Naive thymus-derived CD4-positive, alpha-beta T cell (primary cell): ENCODE results near the gene PAX5. TPM values are rescaled to one million over a fixed set of nuclear protein-coding genes. Genes with fewer than 3 reads are reported as not detected.

ENCODE experiments used
- ATAC-seq: fragments of 150-1000 bp; cut with Tn5 transposase; 2 replicates; pipeline ENCODE4 v1.10.0; 2021; ENCODE audit warnings: mild to moderate bottlenecking, moderate library complexity
- CTCF ChIA-PET: fragments of 350-600 bp; sonication (Branson Sonifier 250); formaldehyde crosslinking; loops from one replicate; lab custom pipeline; 2021; ENCODE audit warnings: antibody characterized with exemption; lab: Charles Lee
- POLR2A ChIA-PET: fragments of 350-600 bp; sonication (Branson Sonifier 250); formaldehyde crosslinking; loops from one replicate; lab custom pipeline; 2021; ENCODE audit warnings: antibody characterized with exemption, inconsistent platforms; lab: Charles Lee
- DNase-seq, 9 donors: peaks; one replicate each; pipeline versions ENCODE4 v3.0.0 to v3.0.0-alpha.2; 2020 to 2022; ENCODE audit warnings: mixed read lengths in 1 of 9
- H3K27ac ChIP-seq: one replicate; pipeline ENCODE4 v1.7.0; 2013; ENCODE audit warnings: mild to moderate bottlenecking, low read depth, low read length, moderate library complexity
- H3K27me3 ChIP-seq, 2 donors: one replicate each; pipeline ENCODE4 v1.7.0; 2013; ENCODE audit warnings: low read length in 2 of 2, mild to moderate bottlenecking in 2 of 2, moderate library complexity in 2 of 2; ENCODE audit not compliant: control insufficient read depth in 2 of 2, insufficient read depth in 2 of 2
- H3K36me3 ChIP-seq, 3 experiments: 1 replicate in 2 of 3; 2 replicates in 1 of 3; pipeline ENCODE4 v1.7.0; 2013; ENCODE audit warnings: low read length in 3 of 3, mild to moderate bottlenecking in 3 of 3, moderate library complexity in 1 of 3; ENCODE audit not compliant: insufficient read depth in 3 of 3, control insufficient read depth in 2 of 3
- H3K4me1 ChIP-seq, 2 donors: one replicate each; pipeline ENCODE4 v1.7.0; 2013; ENCODE audit warnings: low read length in 2 of 2, mild to moderate bottlenecking in 2 of 2, moderate library complexity in 1 of 2; ENCODE audit not compliant: control insufficient read depth in 2 of 2, insufficient read depth in 2 of 2
- H3K4me3 ChIP-seq: 2 replicates; pipeline ENCODE4 v1.7.0; 2013; ENCODE audit warnings: mild to moderate bottlenecking, low read length
- H3K9me3 ChIP-seq, 3 experiments: 1 replicate in 2 of 3; 2 replicates in 1 of 3; pipeline ENCODE4 v1.7.0; 2013; ENCODE audit warnings: low read length in 3 of 3; ENCODE audit not compliant: control insufficient read depth in 2 of 3
- H3K27ac Mint-ChIP-seq, 9 donors: one replicate each; pipeline ENCODE4 v1.8.0; 2020 to 2022; ENCODE audit warnings: mixed read lengths in 9 of 9, mild to moderate bottlenecking in 8 of 9, moderate library complexity in 5 of 9, inconsistent platforms in 2 of 9
- H3K27me3 Mint-ChIP-seq, 5 donors: one replicate each; pipeline ENCODE4 v1.8.0; 2021 to 2022; ENCODE audit warnings: mixed read lengths in 5 of 5, mild to moderate bottlenecking in 1 of 5
- H3K36me3 Mint-ChIP-seq, 5 donors: one replicate each; pipeline ENCODE4 v1.8.0; 2020 to 2022; ENCODE audit warnings: mixed read lengths in 5 of 5, mild to moderate bottlenecking in 3 of 5, inconsistent platforms in 1 of 5
- H3K4me1 Mint-ChIP-seq, 7 donors: one replicate each; pipeline ENCODE4 v1.8.0; 2020 to 2022; ENCODE audit warnings: mixed read lengths in 7 of 7, mild to moderate bottlenecking in 3 of 7, inconsistent platforms in 1 of 7
- H3K4me3 Mint-ChIP-seq, 10 donors: one replicate each; pipeline ENCODE4 v1.8.0; 2020 to 2022; ENCODE audit warnings: mild to moderate bottlenecking in 10 of 10, mixed read lengths in 10 of 10, moderate library complexity in 6 of 10, inconsistent platforms in 2 of 10
- H3K9me3 Mint-ChIP-seq, 11 donors: one replicate each; pipeline ENCODE4 v1.8.0; 2020 to 2022; ENCODE audit warnings: mixed read lengths in 11 of 11, mild to moderate bottlenecking in 4 of 11, inconsistent platforms in 1 of 11, moderate library complexity in 1 of 11
- intact Hi-C, 2 donors: fragments of 100-400 bp; cut with micrococcal nuclease; formaldehyde crosslinking; loops; one replicate each; pipeline ENCODE4 v1.15.1; 2023
- polyA plus RNA-seq, 2 donors: library from polyadenylated mRNA; unstranded; fragments of 300-500 nt; fragmentation: Illumina TruSeq; gene quantifications; one replicate each; pipeline ENCODE4 v1.2.3, GENCODE V29; 2021
- total RNA-seq, 6 experiments: library from RNA in 5 of 6; stranded (reverse) in 5 of 6; gene quantifications; 1 replicate in 5 of 6; 2 replicates in 1 of 6; pipeline ENCODE4 v1.2.3 and lab custom pipeline; 2021 to 2026

The PAX5 gene
- total and polyA plus RNA-seq, 7 experiments from 2014 or later = 0.10 to 8.0 (median 0.38) TPM; not detected in 1

- Mint-ChIP-seq H3K4me3 (peak overlapping the region in 9 of 10 donors; percentile 35 to 78 (median 62)), H3K27ac (no peak overlapping the region), H3K36me3 (peaks cover 2 to 8% (median 6%) of the 10 kb centered on the region in 5 donors), H3K27me3 (peaks cover 37 to 47% (median 43%) of the 10 kb centered on the region in 5 donors), H3K4me1 (peaks cover 0 to 7% (median 2%) of the 10 kb centered on the region in 7 donors), H3K9me3 (peaks cover 0 to 14% (median 7%) of the 10 kb centered on the region in 11 donors)
- Histone ChIP-seq H3K4me1 (no peaks in the 10 kb centered on the region), H3K36me3 (no peaks in the 10 kb centered on the region), H3K27me3 (no peaks in the 10 kb centered on the region), H3K27ac (no peak overlapping the region), H3K9me3 (peaks cover 0 to 6% (median 0%) of the 10 kb centered on the region in 3 experiments), H3K4me3 (no peak overlapping the region)
- POLR2A ChIA-PET = interaction anchor here (0.5 kb wide), 1 partner anchor 592 kb away, joined by 4 read pairs; no protein-coding TSS in a partner anchor
- intact Hi-C loops = loop anchor here (1.0 to 10.0 kb wide), 6 partner anchors 266 to 394 kb away; no protein-coding TSS in a partner anchor
- DNase-seq (peak in 8 of 9 donors; percentile 14 to 60 (median 52)), ATAC-seq (peak; percentile 64)
- CTCF ChIA-PET = interaction anchor here (0.5 to 1.2 kb wide), 6 partner anchors 10 to 512 kb away, joined by 3 to 5 read pairs (median 4); no protein-coding TSS in a partner anchor
These were observed 38.0 kb downstream of the PAX5 start for GRCh38 chr9:36995927-36996705.

- CTCF ChIA-PET = interaction anchor here (0.7 kb wide), 1 partner anchor 183 kb away, joined by 4 read pairs; no protein-coding TSS in a partner anchor
- no peaks in the 10 kb centered on the region for H3K27me3 ChIP-seq
- H3K4me3 ChIP-seq = no peak overlapping the region
- no peaks in the 10 kb centered on the region for H3K36me3 ChIP-seq
- peaks cover 0 to 29% (median 17%) of the 10 kb centered on the region in 11 donors for H3K9me3 Mint-ChIP-seq
- peaks cover 0 to 15% (median 0%) of the 10 kb centered on the region in 3 experiments for H3K9me3 ChIP-seq
- no peak overlapping the region for H3K27ac ChIP-seq
- H3K4me3 Mint-ChIP-seq = no peak overlapping the region
- peak; percentile 37 for ATAC-seq
- H3K27ac Mint-ChIP-seq = no peak overlapping the region
- H3K4me1 Mint-ChIP-seq = peaks cover 0 to 7% (median 2%) of the 10 kb centered on the region in 7 donors
- DNase-seq = no peak
- POLR2A ChIA-PET = no interaction called here
- peaks cover 4 to 18% (median 13%) of the 10 kb centered on the region in 5 donors for H3K36me3 Mint-ChIP-seq
- H3K4me1 ChIP-seq = no peaks in the 10 kb centered on the region
- intact Hi-C loops = loop anchor here in 1 of 2 donors (10.0 kb wide), 1 partner anchor 371 kb away; no protein-coding TSS in a partner anchor
- peaks cover 36 to 48% (median 40%) of the 10 kb centered on the region in 5 donors for H3K27me3 Mint-ChIP-seq
These were observed 39.9 kb downstream of the PAX5 start for GRCh38 chr9:36993933-36994764.

- no peaks in the 10 kb centered on the region for H3K27me3 ChIP-seq
- Mint-ChIP-seq H3K4me3 (no peak overlapping the region), H3K27ac (no peak overlapping the region), H3K36me3 (peaks cover 4 to 18% (median 13%) of the 10 kb centered on the region in 5 donors), H3K4me1 (peaks cover 2 to 7% (median 4%) of the 10 kb centered on the region in 7 donors), H3K9me3 (peaks cover 0 to 29% (median 17%) of the 10 kb centered on the region in 11 donors), H3K27me3 (peaks cover 48 to 57% (median 53%) of the 10 kb centered on the region in 5 donors)
- H3K27ac ChIP-seq = no peak overlapping the region
- CTCF ChIA-PET = no interaction called here
- intact Hi-C loops = loop anchor here in 1 of 2 donors (10.0 kb wide), 1 partner anchor 372 kb away; no protein-coding TSS in a partner anchor
- ATAC-seq (no peak), DNase-seq (no peak)
- H3K9me3 ChIP-seq = peaks cover 0 to 15% (median 0%) of the 10 kb centered on the region in 3 experiments
- no peaks in the 10 kb centered on the region for H3K36me3 ChIP-seq
- H3K4me3 ChIP-seq = no peak overlapping the region
- POLR2A ChIA-PET = no interaction called here
- H3K4me1 ChIP-seq = no peaks in the 10 kb centered on the region
These were observed 41.4 kb downstream of the PAX5 start for GRCh38 chr9:36992501-36993316.

- H3K27ac Mint-ChIP-seq = no peak overlapping the region
- peak in 1 of 9 donors; percentile 55 for DNase-seq
- Histone ChIP-seq H3K4me3 (no peak overlapping the region), H3K4me1 (no peaks in the 10 kb centered on the region), H3K27ac (no peak overlapping the region), H3K27me3 (peaks cover 0 to 9% of the 10 kb centered on the region in 2 donors), H3K36me3 (no peaks in the 10 kb centered on the region), H3K9me3 (peaks cover 0 to 15% (median 0%) of the 10 kb centered on the region in 3 experiments)
- POLR2A ChIA-PET = no interaction called here
- CTCF ChIA-PET = interaction anchor here (0.7 kb wide), 1 partner anchor 601 kb away, joined by 4 read pairs; the partner anchor contains the start of gene TOMM5
- intact Hi-C loops = loop anchor here in 1 of 2 donors (1.0 to 10.0 kb wide), 2 partner anchors 118 to 373 kb away; no protein-coding TSS in a partner anchor
- ATAC-seq = no peak
- no peak overlapping the region for H3K4me3 Mint-ChIP-seq
- peaks cover 5 to 13% (median 12%) of the 10 kb centered on the region in 7 donors for H3K4me1 Mint-ChIP-seq
- H3K36me3 Mint-ChIP-seq = peaks cover 4 to 18% (median 13%) of the 10 kb centered on the region in 5 donors
- peaks cover 55 to 68% (median 64%) of the 10 kb centered on the region in 5 donors for H3K27me3 Mint-ChIP-seq
- peaks cover 0 to 29% (median 17%) of the 10 kb centered on the region in 11 donors for H3K9me3 Mint-ChIP-seq
These were observed 42.4 kb downstream of the PAX5 start for GRCh38 chr9:36991516-36992134.

- Histone ChIP-seq H3K4me3 (no peak overlapping the region), H3K4me1 (no peaks in the 10 kb centered on the region), H3K27ac (no peak overlapping the region), H3K9me3 (peaks cover 0 to 15% (median 0%) of the 10 kb centered on the region in 3 experiments), H3K36me3 (no peaks in the 10 kb centered on the region), H3K27me3 (peaks cover 5 to 18% of the 10 kb centered on the region in 2 donors)
- Mint-ChIP-seq H3K36me3 (peaks cover 4 to 18% (median 13%) of the 10 kb centered on the region in 5 donors), H3K4me1 (peaks cover 5 to 21% (median 18%) of the 10 kb centered on the region in 7 donors), H3K27me3 (peaks cover 67 to 75% (median 71%) of the 10 kb centered on the region in 5 donors), H3K4me3 (no peak overlapping the region), H3K9me3 (peaks cover 0 to 29% (median 17%) of the 10 kb centered on the region in 11 donors), H3K27ac (no peak overlapping the region)
- ATAC-seq (no peak), DNase-seq (no peak)
- ChIA-PET CTCF (interaction anchor here (0.6 kb wide), 1 partner anchor 70 kb away, joined by 3 read pairs; no protein-coding TSS in a partner anchor), POLR2A (no interaction called here)
- intact Hi-C loops = no loop called here
These were observed 45.2 kb downstream of the PAX5 start for GRCh38 chr9:36988848-36989247.
